Measurements from ENCODE around the gene CARHSP1. TPM values are rescaled to one million over a fixed set of nuclear protein-coding genes. Genes with fewer than 3 reads are reported as not detected.

The CARHSP1 gene
- total and polyA plus RNA-seq, 2 experiments from 2014 or later = 129 to 150 TPM

DNA sequence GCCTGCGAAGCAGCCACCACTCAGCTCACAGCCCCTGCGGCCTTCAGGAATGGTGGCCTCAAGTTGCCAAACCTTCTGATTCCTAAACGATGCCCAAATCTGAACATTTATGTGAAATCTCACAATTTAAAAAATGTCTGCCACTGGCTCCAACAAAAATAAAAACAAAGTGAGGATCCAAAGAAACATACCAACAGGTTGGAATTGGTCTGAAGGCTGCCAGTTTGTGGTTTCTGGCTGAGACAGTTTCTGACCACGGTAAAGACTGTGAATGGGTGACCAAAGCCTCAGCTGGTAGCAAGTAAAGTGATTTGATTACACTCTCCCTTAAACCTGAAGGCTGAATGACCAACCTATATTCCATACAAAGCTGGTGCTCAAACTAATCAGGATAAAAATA lies 38.3 kb upstream of the CARHSP1 start:
- Histone ChIP-seq H3K27ac (peak overlapping the region; percentile 8; the same call in 1 of the 2 replicates), H2AFZ (no peak overlapping the region), H3F3A (ENCODE audit: insufficient read depth) (peaks cover 13% of the 10 kb centered on the region; the same call in 1 of the 2 replicates), H3K79me2 (ENCODE audit: insufficient read depth) (peaks cover 58% of the 10 kb centered on the region), H3K27me3 (replicated peaks; ENCODE audit: insufficient read depth) (no peaks in the 10 kb centered on the region), H4K20me1 (ENCODE audit: insufficient read depth) (peaks cover 10% of the 10 kb centered on the region), H3K9ac (no peak overlapping the region), H3K4me1 (ENCODE audit: insufficient read depth) (peaks cover 6% of the 10 kb centered on the region; the same call in 1 of the 2 replicates), H3K9me3 (ENCODE audit: low read depth) (no peaks in the 10 kb centered on the region), H3K36me3 (ENCODE audit: low read depth) (peaks cover 65% of the 10 kb centered on the region), H3K4me3 (no peak overlapping the region), H3K4me2 (ENCODE audit: unreplicated experiment) (no peak overlapping the region), H3K9me2 (ENCODE audit: insufficient read depth) (no peaks in the 10 kb centered on the region)
- TF ChIP-seq EZH2phosphoT487 (IDR thresholded peaks at IDR 0.05; ENCODE audit: insufficient read depth, low read depth) = no peak
- no peak for TF ChIP-seq EZH2 (IDR thresholded peaks at IDR 0.05; ENCODE audit: insufficient read depth, poor library complexity, severe bottlenecking)
- in situ Hi-C loops (cut with MboI) = no loop called here
- DNase-seq = no peak
- 78 to 87% methylated on average over 4 of the region's 4 CpGs for WGBS, 2 experiments (ENCODE audit: low coverage in 1 of 2, low lambda C conversion rate in 2 of 2, missing lambda C conversion rate in 2 of 2)

DNA sequence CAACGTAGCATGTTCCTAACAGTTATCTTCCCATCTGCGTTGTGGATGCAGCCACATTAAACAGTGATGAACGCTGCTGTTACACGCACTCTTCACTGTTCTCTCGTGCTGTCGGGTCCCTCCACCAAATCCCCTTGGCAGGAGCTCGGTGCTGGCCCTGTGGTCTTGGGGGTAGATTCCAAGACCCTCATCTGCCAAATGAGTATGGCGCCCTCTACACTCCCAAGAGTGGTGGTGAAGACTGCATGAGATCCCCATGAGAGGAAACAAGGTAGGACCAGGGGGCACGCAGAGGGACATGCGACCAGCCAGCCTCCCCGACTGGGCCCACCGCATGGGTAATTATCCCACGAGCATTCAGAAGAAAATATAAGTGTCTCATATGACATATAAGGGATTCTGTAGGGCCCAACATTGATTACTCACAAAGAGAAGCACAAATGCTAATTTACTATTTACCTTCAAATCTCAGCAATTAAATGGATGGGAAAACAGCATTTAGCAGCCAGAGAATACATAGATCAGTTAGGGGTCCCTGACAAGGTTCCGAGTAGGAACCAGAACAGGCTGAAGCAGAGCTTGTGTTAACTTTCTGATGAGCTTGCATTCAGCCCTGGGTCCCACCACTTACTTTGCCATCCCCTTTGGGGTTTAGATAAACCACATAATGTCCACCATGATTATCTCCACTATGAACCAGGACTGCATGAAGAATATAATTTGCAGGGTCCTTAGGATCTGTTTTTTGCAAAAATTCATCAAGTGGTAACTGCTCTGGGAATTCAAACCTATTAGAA lies 37.2 kb upstream of the CARHSP1 start:
- peaks cover 10% of the 10 kb centered on the region for H4K20me1 ChIP-seq (ENCODE audit: insufficient read depth)
- H3K4me1 ChIP-seq (ENCODE audit: insufficient read depth) = peaks cover 6% of the 10 kb centered on the region; the same call in 1 of the 2 replicates
- no peak overlapping the region for H2AFZ ChIP-seq
- 89% methylated on average over 14 of the region's 14 CpGs for WGBS, 2 experiments (ENCODE audit: low coverage in 1 of 2, low lambda C conversion rate in 2 of 2, missing lambda C conversion rate in 2 of 2)
- no peak overlapping the region for H3K27ac ChIP-seq
- H3K9me2 ChIP-seq (ENCODE audit: insufficient read depth) = no peaks in the 10 kb centered on the region
- H3K9me3 ChIP-seq (ENCODE audit: low read depth) = no peaks in the 10 kb centered on the region
- peaks cover 13% of the 10 kb centered on the region; the same call in 1 of the 2 replicates for H3F3A ChIP-seq (ENCODE audit: insufficient read depth)
- no peak for TF ChIP-seq EZH2 (IDR thresholded peaks at IDR 0.05; ENCODE audit: insufficient read depth, poor library complexity, severe bottlenecking)
- no peak for TF ChIP-seq EZH2phosphoT487 (IDR thresholded peaks at IDR 0.05; ENCODE audit: insufficient read depth, low read depth)
- in situ Hi-C loops (cut with MboI) = no loop called here
- no peak for DNase-seq
- no peaks in the 10 kb centered on the region for H3K27me3 ChIP-seq (replicated peaks; ENCODE audit: insufficient read depth)
- no peak overlapping the region for H3K4me3 ChIP-seq
- peaks cover 67% of the 10 kb centered on the region for H3K36me3 ChIP-seq (ENCODE audit: low read depth)
- peaks cover 47% of the 10 kb centered on the region for H3K79me2 ChIP-seq (ENCODE audit: insufficient read depth)
- H3K9ac ChIP-seq = no peak overlapping the region
- no peak overlapping the region for H3K4me2 ChIP-seq (ENCODE audit: unreplicated experiment)

DNA sequence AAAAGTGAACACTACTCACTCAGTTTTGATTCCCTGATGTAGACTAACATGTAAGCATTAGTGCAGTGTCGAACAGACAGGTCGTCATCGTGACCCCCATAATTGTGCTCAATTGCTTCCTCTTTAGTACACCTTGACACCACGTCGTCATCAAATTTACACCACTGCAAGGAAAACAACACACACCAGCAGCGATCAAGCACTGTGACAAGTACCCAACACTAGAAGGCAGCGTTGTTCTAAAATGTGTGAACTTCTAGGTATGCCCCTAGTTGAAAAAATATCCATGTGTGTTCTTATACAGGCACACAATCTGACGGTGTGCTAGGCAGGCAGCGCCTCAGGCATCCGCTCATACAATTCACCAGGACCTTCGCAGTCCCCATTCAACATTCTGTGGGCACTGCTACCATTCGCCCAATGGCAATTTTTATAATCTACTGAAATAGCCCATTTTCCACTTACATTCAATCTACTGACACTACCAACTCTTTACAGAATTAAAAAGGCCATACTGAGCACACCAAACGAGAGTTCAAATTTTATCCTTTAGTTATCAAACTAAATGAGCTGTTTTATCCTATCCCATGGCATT lies 36.5 kb upstream of the CARHSP1 start:
- H3F3A ChIP-seq (ENCODE audit: insufficient read depth) = 0 out of 2 replicates have a peak, but pooled peaks cover 13% of the 10 kb centered on the region
- H3K4me1 ChIP-seq (ENCODE audit: insufficient read depth) = peaks cover 6% of the 10 kb centered on the region; the same call in 1 of the 2 replicates
- in situ Hi-C loops (cut with MboI) = no loop called here
- H3K9ac ChIP-seq = no peak overlapping the region
- DNase-seq = peak; percentile 56
- peaks cover 10% of the 10 kb centered on the region for H4K20me1 ChIP-seq (ENCODE audit: insufficient read depth)
- no peak overlapping the region for H2AFZ ChIP-seq
- no peak overlapping the region for H3K4me3 ChIP-seq
- no peaks in the 10 kb centered on the region for H3K9me2 ChIP-seq (ENCODE audit: insufficient read depth)
- H3K27me3 ChIP-seq (replicated peaks; ENCODE audit: insufficient read depth) = no peaks in the 10 kb centered on the region
- H3K27ac ChIP-seq = no peak overlapping the region
- WGBS, 2 experiments (ENCODE audit: low coverage in 1 of 2, low lambda C conversion rate in 2 of 2, missing lambda C conversion rate in 2 of 2) = 83 to 85% methylated on average over 13 of the region's 13 CpGs
- H3K79me2 ChIP-seq (ENCODE audit: insufficient read depth) = peaks cover 40% of the 10 kb centered on the region
- no peak overlapping the region for H3K4me2 ChIP-seq (ENCODE audit: unreplicated experiment)
- peaks cover 69% of the 10 kb centered on the region for H3K36me3 ChIP-seq (ENCODE audit: low read depth)
- TF ChIP-seq EZH2phosphoT487 (IDR thresholded peaks at IDR 0.05; ENCODE audit: insufficient read depth, low read depth) (no peak), EZH2 (IDR thresholded peaks at IDR 0.05; ENCODE audit: insufficient read depth, poor library complexity, severe bottlenecking) (no peak)
- H3K9me3 ChIP-seq (ENCODE audit: low read depth) = no peaks in the 10 kb centered on the region

DNA sequence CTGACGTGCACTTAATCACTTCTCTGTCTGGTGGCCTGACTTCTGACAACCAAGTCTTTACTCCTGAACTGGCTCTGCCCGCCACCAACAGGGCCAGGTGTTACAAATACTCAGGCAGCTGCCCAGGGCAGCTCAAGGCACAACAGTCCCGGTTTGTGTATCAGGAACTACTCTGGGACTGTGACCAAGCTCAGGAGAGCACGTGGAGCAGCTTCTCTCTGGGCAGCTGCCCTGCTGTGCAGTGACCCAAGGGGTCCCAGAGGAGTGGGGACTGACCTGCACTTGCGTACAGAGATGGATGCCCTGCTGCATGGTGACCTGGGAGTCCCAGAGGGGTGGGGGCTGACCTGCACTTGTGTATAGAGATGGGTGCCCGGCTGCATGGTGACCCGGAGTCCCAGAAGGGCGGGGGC lies 35.2 kb upstream of the CARHSP1 start:
- Histone ChIP-seq H3K9me3 (ENCODE audit: low read depth) (no peaks in the 10 kb centered on the region), H3K4me3 (no peak overlapping the region), H3K9ac (no peak overlapping the region), H3K36me3 (ENCODE audit: low read depth) (peaks cover 79% of the 10 kb centered on the region), H4K20me1 (ENCODE audit: insufficient read depth) (peaks cover 10% of the 10 kb centered on the region), H2AFZ (no peak overlapping the region), H3K27me3 (replicated peaks; ENCODE audit: insufficient read depth) (no peaks in the 10 kb centered on the region), H3K9me2 (ENCODE audit: insufficient read depth) (no peaks in the 10 kb centered on the region), H3K79me2 (ENCODE audit: insufficient read depth) (peaks cover 28% of the 10 kb centered on the region), H3K27ac (no peak overlapping the region), H3K4me2 (ENCODE audit: unreplicated experiment) (no peak overlapping the region), H3K4me1 (ENCODE audit: insufficient read depth) (peaks cover 6% of the 10 kb centered on the region; the same call in 1 of the 2 replicates), H3F3A (ENCODE audit: insufficient read depth) (0 out of 2 replicates have a peak, but pooled peaks cover 13% of the 10 kb centered on the region)
- TF ChIP-seq EZH2 (IDR thresholded peaks at IDR 0.05; ENCODE audit: insufficient read depth, poor library complexity, severe bottlenecking) = no peak
- no peak for TF ChIP-seq EZH2phosphoT487 (IDR thresholded peaks at IDR 0.05; ENCODE audit: insufficient read depth, low read depth)
- in situ Hi-C loops (cut with MboI) = no loop called here
- WGBS, 2 experiments (ENCODE audit: low coverage in 1 of 2, low lambda C conversion rate in 2 of 2, missing lambda C conversion rate in 2 of 2) = 78 to 90% methylated on average over 8 of the region's 8 CpGs
- DNase-seq = no peak
